Astrocyte of the cerebellum (primary cell): Measurements from ENCODE around the gene ATXN7L1.

Source experiments
- DNase-seq: peaks from one replicate; pipeline ENCODE4 v3.0.0-alpha.2; 2011; ENCODE audit warnings: low read depth
- H3K4me3 ChIP-seq: 2 replicates; pipeline ENCODE4 v1.5.1; 2011; ENCODE audit warnings: mild to moderate bottlenecking, low read depth, low read length, moderate library complexity
- in situ Hi-C: cut with HindIII; loops from 2 replicates; pipeline ENCODE4 v1.10.0; 2017; ENCODE audit warnings: low sequenced_read_pairs
- TF ChIP-seq, protein P1 (sequence below): IDR thresholded peaks from 2 replicates; pipeline ENCODE4 v1.5.1; 2012; ENCODE audit warnings: low read length, low read depth, moderate library complexity, mild to moderate bottlenecking; ENCODE audit errors: missing control alignments

Gene ATXN7L1

DNA sequence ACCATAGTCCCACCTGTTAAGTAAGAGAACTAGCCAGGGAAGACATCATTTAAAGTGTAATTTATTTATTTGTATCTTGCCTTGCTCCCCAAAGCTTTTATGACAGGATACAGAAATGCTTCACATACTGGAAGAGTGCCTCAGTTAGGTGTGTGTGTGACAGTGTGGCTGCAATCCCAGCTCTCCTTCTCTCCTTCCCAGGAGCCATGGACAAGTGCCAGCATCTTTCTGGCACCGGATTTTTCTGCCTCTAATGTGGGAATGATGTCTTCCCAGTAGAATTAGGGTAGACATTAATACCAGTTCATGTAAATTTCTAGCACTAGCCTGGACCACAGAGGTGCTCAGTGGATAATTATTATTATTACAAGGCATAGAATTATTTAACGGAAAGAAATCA is 30.3 kb upstream of the ATXN7L1 start:
- DNase-seq = no peak
- H3K4me3 ChIP-seq = no peak overlapping the region
- in situ Hi-C loops = no loop called here
- TF ChIP-seq, protein P1, sequence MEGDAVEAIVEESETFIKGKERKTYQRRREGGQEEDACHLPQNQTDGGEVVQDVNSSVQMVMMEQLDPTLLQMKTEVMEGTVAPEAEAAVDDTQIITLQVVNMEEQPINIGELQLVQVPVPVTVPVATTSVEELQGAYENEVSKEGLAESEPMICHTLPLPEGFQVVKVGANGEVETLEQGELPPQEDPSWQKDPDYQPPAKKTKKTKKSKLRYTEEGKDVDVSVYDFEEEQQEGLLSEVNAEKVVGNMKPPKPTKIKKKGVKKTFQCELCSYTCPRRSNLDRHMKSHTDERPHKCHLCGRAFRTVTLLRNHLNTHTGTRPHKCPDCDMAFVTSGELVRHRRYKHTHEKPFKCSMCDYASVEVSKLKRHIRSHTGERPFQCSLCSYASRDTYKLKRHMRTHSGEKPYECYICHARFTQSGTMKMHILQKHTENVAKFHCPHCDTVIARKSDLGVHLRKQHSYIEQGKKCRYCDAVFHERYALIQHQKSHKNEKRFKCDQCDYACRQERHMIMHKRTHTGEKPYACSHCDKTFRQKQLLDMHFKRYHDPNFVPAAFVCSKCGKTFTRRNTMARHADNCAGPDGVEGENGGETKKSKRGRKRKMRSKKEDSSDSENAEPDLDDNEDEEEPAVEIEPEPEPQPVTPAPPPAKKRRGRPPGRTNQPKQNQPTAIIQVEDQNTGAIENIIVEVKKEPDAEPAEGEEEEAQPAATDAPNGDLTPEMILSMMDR = no peak

GRCh38 chr7:105905910-105906568 is 29.6 kb upstream of the ATXN7L1 start:
- in situ Hi-C loops = no loop called here
- H3K4me3 ChIP-seq = no peak overlapping the region
- TF ChIP-seq, protein P1 = no peak
- DNase-seq = no peak

- in situ Hi-C loops = no loop called here
- TF ChIP-seq, protein P1 = no peak
- DNase-seq = no peak
- H3K4me3 ChIP-seq = no peak overlapping the region
Observed at GRCh38 chr7:105905209-105905909, 29.0 kb upstream of the ATXN7L1 start.

- DNase-seq = no peak
- in situ Hi-C loops = no loop called here
- no peak overlapping the region for H3K4me3 ChIP-seq
- TF ChIP-seq, protein P1 = no peak
Observed at GRCh38 chr7:105904064-105904463, 27.7 kb upstream of the ATXN7L1 start.

DNA sequence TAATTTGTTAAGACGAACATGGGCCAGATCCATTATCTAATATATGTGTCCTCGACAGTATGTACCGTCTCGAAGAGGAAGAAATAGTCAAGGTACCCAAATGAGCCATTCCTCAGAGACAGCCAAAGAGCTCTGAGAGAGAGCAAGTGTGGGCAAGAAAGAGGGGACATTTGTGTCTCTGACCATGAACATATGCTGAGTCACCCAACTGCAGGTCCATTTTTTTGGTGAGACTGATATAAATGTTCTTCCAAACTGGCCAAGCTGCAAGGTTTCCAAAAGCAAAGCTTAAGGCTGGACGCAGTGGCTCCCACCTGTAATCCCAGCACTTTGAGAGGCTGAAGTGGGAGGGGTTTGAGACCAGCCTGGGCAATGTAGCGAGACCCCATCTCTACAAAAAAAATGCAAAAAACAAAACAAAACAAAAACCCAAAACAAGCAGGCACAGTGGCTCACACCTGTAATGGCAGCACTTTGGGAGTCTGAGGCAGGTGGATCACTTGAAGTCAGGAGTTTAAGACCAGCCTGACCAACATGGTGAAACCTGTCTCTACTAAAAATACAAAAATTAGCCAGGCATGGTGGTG is 26.0 kb upstream of the ATXN7L1 start:
- no peak overlapping the region for H3K4me3 ChIP-seq
- in situ Hi-C loops = no loop called here
- TF ChIP-seq, protein P1 = no peak

DNA sequence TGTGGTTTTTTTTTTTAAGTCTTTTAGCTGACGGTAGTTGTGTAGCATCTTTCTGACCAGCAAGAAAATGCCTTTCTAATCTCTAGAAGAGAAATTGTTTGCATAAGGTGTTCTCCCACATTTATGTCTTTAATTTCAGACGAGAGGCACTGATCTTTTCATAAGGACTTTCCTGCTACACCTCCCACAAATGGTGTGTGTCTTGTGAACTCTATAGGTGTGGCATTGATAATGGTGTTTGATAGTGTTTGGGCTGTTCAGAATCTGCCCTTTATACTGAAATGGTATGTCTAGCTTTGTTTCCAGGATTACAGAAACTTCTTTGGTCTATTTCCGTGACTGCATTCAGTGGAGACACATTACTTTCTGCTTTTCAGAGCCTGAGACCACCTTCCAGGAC is 21.6 kb upstream of the ATXN7L1 start:
- H3K4me3 ChIP-seq = no peak overlapping the region
- DNase-seq = no peak
- in situ Hi-C loops = no loop called here
- TF ChIP-seq, protein P1 = no peak

More for the DNA sequence above, 26.0 kb upstream of the ATXN7L1 start:
- DNase-seq = no peak
